OCI-LY3 (cell line): ENCODE measurements around the gene PPP1R7.

ENCODE experiments used
- H2AFZ ChIP-seq: fragments of 200-600, 300-600 bp; shearing (Covaris generic); 2 replicates; pipeline ENCODE4 v1.6.0; 2014; ENCODE audit warnings: antibody characterized with exemption, low read depth, low read length
- H3K27ac ChIP-seq: fragments of 200-600, 300-600 bp; sonication (generic); 2 replicates; pipeline ENCODE4 v1.5.1; 2014; ENCODE audit warnings: mild to moderate bottlenecking, low read length, moderate library complexity, mixed read lengths
- H3K27me3 ChIP-seq: fragments of 200-600, 300-600 bp; sonication (generic); 2 replicates; pipeline ENCODE4 v1.6.1; 2014; ENCODE audit warnings: low read depth, low read length, mixed read lengths
- H3K36me3 ChIP-seq: fragments of 200-600, 300-600 bp; sonication (generic); replicated peaks from 2 replicates; pipeline ENCODE3; 2014; ENCODE audit warnings: low read depth, low read length, mixed read lengths
- H3K4me1 ChIP-seq: fragments of 300-600, 200-600 bp; sonication (generic); 2 replicates; pipeline ENCODE4 v1.6.1; 2014; ENCODE audit warnings: low read length, mixed read lengths
- H3K4me2 ChIP-seq: fragments of 200-600, 300-600 bp; sonication (generic); 2 replicates; pipeline ENCODE4 v1.6.1; 2014; ENCODE audit warnings: low read length, mixed read lengths
- H3K4me3 ChIP-seq: fragments of 300-600, 200-600 bp; sonication (generic); 2 replicates; pipeline ENCODE4 v1.5.1; 2014; ENCODE audit warnings: antibody characterized with exemption, mild to moderate bottlenecking, low read length, moderate library complexity
- H3K79me2 ChIP-seq: fragments of 300-600, 200-600 bp; shearing (Covaris generic); 2 replicates; pipeline ENCODE4 v1.6.1; 2014; ENCODE audit warnings: mild to moderate bottlenecking, low read length, mixed read lengths
- H3K9ac ChIP-seq: fragments of 300-600, 200-600 bp; shearing (Covaris generic); 2 replicates; pipeline ENCODE4 v1.6.0; 2014; ENCODE audit warnings: mild to moderate bottlenecking, low read length, moderate library complexity
- H3K9me3 ChIP-seq: fragments of 200-600, 300-600 bp; shearing (Covaris generic); 2 replicates; pipeline ENCODE4 v1.6.1; 2014; ENCODE audit warnings: low read length, mixed read lengths; ENCODE audit not compliant: insufficient read depth
- H4K20me1 ChIP-seq: fragments of 200-600, 300-600 bp; sonication (generic); 2 replicates; pipeline ENCODE4 v1.6.1; 2016; ENCODE audit warnings: low read length, mixed read lengths; ENCODE audit not compliant: insufficient read depth
- EZH2phosphoT487 ChIP-seq: fragments of 200-600 bp; shearing (Covaris generic); IDR thresholded peaks from 2 replicates; pipeline ENCODE4 v1.6.1; 2018; ENCODE audit warnings: antibody characterized with exemption, mixed run types, low read depth
- TF ChIP-seq, protein P1 (sequence below): fragments of 200-600, 300-600 bp; sonication (generic); IDR thresholded peaks from 2 replicates; pipeline ENCODE4 v1.5.1; 2014; ENCODE audit warnings: antibody characterized with exemption, low read length, low read depth

PPP1R7 gene

DNA sequence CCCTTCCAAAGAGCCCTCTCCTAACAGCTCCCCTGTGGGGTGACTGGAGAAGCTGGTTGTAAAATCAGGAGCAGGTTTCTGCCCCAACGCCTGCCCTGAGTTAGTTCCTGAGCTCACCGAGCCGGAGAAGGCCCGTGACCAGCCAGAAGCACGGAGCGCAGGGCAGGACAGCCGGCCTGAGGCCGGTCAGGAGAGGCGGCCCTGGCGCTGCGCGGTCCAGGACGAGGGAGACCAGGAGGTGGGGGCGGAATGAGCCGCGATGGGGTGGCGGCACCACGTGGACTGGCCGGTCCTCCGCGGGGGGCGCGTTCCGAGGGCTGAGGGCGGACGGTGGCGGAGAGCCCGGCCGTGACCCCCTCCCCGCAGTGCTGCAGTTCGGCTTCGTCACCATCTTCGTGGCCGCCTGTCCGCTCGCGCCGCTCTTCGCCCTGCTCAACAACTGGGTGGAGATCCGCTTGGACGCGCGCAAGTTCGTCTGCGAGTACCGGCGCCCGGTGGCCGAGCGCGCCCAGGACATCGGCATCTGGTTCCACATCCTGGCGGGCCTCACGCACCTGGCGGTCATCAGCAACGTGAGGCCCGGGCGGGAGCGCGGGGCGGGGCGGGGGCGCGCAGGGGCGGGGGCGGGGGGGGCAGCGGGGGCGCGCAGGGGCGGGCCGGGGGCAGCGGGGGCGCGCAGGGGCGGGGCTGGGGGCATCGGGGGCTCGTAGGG lies 67.2 kb downstream of the PPP1R7 start:
- Histone ChIP-seq H3K4me2 (peak overlapping the region; percentile 44), H3K9ac (no peak overlapping the region), H3K27me3 (0 out of 2 replicates have a peak, but pooled peaks cover 4% of the 10 kb centered on the region), H3K79me2 (no peaks in the 10 kb centered on the region), H3K27ac (no peak overlapping the region), H3K9me3 (no peaks in the 10 kb centered on the region), H3K4me3 (peak overlapping the region; percentile 68), H4K20me1 (no peaks in the 10 kb centered on the region), H3K4me1 (no peaks in the 10 kb centered on the region), H2AFZ (no peak overlapping the region), H3K36me3 (no peaks in the 10 kb centered on the region)
- TF ChIP-seq EZH2phosphoT487 = no peak
- TF ChIP-seq, protein P1, sequence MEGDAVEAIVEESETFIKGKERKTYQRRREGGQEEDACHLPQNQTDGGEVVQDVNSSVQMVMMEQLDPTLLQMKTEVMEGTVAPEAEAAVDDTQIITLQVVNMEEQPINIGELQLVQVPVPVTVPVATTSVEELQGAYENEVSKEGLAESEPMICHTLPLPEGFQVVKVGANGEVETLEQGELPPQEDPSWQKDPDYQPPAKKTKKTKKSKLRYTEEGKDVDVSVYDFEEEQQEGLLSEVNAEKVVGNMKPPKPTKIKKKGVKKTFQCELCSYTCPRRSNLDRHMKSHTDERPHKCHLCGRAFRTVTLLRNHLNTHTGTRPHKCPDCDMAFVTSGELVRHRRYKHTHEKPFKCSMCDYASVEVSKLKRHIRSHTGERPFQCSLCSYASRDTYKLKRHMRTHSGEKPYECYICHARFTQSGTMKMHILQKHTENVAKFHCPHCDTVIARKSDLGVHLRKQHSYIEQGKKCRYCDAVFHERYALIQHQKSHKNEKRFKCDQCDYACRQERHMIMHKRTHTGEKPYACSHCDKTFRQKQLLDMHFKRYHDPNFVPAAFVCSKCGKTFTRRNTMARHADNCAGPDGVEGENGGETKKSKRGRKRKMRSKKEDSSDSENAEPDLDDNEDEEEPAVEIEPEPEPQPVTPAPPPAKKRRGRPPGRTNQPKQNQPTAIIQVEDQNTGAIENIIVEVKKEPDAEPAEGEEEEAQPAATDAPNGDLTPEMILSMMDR = no peak

DNA sequence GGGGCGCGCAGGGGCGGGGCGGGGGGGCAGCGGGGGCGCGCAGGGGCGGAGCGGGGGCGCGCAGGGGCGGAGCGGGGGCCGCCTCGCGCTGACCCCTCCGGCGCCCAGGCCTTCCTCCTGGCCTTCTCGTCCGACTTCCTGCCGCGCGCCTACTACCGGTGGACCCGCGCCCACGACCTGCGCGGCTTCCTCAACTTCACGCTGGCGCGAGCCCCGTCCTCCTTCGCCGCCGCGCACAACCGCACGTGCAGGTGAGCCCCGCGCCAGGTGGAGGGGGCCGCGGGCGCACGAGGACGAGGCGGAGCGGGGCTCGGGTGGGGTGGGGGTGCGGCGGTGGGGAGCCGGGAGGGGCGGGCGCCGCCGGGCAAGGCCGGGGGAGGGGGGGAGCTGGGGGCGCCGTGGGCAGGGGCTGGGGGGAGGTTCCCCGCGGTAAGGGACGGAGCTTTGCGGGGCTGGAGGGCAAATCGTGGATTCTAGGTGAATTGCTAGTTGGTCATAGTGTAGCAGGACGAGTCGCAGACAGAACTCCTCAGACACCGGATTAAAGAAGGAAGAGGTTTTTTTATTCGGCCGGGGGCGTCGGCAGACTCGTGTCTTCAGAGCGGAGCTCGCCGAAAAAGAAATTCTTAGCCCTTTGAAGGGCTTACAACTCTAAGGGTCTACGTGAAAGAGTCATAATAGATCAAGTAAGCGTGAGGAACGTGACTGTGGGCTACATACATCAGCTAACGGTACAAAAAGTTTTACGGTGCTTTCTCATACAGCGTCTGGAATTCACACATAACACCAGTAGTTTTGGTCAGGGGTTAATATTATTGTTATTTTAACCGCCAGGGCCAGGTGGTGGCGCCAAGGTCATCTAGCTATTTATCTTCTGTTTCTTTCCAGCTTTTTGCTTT lies 68.1 kb downstream of the PPP1R7 start:
- Histone ChIP-seq H3K9me3 (no peaks in the 10 kb centered on the region), H3K4me3 (peak overlapping the region; percentile 85), H2AFZ (peak overlapping the region; percentile 65; the same call in 1 of the 2 replicates), H3K9ac (peak overlapping the region; percentile 53; the same call in 1 of the 2 replicates), H3K4me2 (peak overlapping the region; percentile 85), H3K36me3 (no peaks in the 10 kb centered on the region), H4K20me1 (no peaks in the 10 kb centered on the region), H3K27me3 (0 out of 2 replicates have a peak, but pooled peaks cover 4% of the 10 kb centered on the region), H3K27ac (no peak overlapping the region), H3K79me2 (no peaks in the 10 kb centered on the region), H3K4me1 (no peaks in the 10 kb centered on the region)
- no peak for TF ChIP-seq EZH2phosphoT487
- TF ChIP-seq, protein P1 = peak; percentile 35

DNA sequence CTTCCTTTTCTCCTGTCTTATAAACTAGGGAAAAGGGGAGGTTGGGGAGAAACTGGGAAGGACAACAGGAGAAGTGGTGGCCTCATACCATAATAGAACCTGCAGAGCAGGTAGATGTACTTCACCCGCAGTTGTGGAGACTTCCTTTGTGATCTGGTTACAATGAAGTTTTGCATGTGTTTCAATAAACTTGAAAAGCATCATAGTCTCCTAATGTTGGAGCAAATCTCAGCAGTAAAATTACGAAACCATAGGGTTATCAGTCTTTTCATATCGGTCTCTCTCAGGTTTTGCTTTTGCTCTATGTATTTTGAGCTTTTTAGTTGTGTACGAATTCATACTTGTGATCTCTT lies 68.7 kb downstream of the PPP1R7 start:
- Histone ChIP-seq H3K9ac (peak overlapping the region; percentile 53; the same call in 1 of the 2 replicates), H4K20me1 (no peaks in the 10 kb centered on the region), H3K36me3 (no peaks in the 10 kb centered on the region), H3K4me3 (peak overlapping the region; percentile 85), H3K27ac (no peak overlapping the region), H3K4me2 (peak overlapping the region; percentile 85), H2AFZ (no peak overlapping the region; the same call in 1 of the 2 replicates), H3K4me1 (no peaks in the 10 kb centered on the region), H3K79me2 (no peaks in the 10 kb centered on the region), H3K9me3 (no peaks in the 10 kb centered on the region), H3K27me3 (0 out of 2 replicates have a peak, but pooled peaks cover 4% of the 10 kb centered on the region)
- no peak for TF ChIP-seq EZH2phosphoT487
- TF ChIP-seq, protein P1 = peak; percentile 24; the same call in 1 of the 2 replicates

DNA sequence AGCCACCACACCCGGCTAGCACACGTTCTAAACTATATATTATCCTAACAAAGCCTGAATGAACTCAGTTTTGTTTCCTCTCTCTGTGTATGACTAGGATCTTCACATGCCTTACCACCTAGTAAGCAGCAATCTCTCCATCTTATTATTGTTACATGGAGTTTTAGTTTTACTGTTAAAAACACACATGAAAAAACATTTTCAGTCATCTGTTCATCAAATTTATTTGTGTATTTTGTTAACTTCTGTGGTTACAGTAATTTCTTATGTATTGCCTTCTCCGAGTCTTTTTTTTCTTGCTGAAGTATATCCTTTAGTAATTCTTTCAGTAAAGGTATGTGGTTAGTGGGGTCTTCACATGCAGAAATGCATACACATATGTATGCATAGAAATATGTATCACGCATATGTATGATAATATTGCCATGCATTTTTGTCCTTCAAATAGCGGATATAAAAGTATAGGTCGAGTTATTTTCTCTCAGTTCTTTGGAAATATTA lies 69.6 kb downstream of the PPP1R7 start:
- 0 out of 2 replicates have a peak, but pooled peaks cover 4% of the 10 kb centered on the region for H3K27me3 ChIP-seq
- no peaks in the 10 kb centered on the region for H3K79me2 ChIP-seq
- H3K27ac ChIP-seq = no peak overlapping the region
- no peak overlapping the region for H3K9ac ChIP-seq
- no peaks in the 10 kb centered on the region for H3K36me3 ChIP-seq
- TF ChIP-seq EZH2phosphoT487 = no peak
- H3K4me3 ChIP-seq = no peak overlapping the region
- H3K4me1 ChIP-seq = no peaks in the 10 kb centered on the region
- no peaks in the 10 kb centered on the region for H3K9me3 ChIP-seq
- no peak overlapping the region for H3K4me2 ChIP-seq
- no peaks in the 10 kb centered on the region for H4K20me1 ChIP-seq
- H2AFZ ChIP-seq = no peak overlapping the region
